ENCODE results near the gene RAB1A. TPM values are rescaled to one million over a fixed set of nuclear protein-coding genes. Genes with fewer than 3 reads are reported as not detected.
"Not testable (repeated sequence)": the region's sequence is repeated elsewhere in the genome, so short reads cannot be mapped to it uniquely, and the experiment has no call there.

The RAB1A gene
- 100 to 1,000 TPM in 2 of 4 donors, 10 to 100 TPM in 2; 78.5 to 153 (median 103) TPM for total RNA-seq

DNA sequence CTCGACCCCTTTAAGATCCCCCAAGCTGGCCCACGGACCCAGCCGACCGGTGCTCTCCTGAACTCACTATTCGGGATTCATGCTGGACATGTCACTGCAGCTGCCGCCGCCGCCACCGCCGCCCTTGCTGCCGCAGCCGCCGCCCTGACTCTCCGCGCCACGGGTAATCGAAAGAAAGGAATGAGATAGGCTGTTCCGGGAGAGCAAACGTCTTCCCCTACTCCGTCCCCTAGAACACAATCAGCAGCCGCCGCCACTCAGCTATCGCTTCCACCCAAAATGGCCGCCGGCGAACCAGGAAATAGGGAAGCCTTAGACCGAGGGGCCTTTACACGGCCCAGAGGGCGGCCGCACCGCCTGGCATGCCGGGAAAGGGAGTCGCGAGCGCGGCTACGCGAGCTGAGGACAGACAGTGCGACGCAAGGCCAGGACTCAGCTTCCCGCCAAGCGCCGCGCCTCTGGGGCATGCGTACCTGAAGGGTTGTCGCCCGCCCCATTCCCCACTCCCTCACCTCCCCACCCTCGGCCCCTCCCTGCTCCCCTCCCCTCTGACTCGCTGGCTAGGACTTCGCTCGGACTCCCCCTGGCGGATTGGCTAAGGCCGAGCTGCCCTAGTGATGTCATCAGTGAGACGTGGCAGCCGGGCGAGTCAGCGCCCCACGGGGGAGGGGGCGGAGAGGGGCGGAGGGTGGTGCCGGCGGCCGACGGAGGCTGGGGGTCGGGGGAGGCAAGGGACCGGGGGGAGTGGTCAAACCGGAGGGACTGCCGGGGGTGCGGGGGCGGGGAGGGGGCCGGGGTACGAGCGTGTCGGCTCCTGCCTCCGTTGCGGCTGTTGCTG is at the start of gene RAB1A:
Gene RAB1A, minus strand, starts transcription at position 281 of the 838 bp plus-strand sequence. Its CDS starts 191 bp downstream, at position 90.
- H3K9me3 ChIP-seq, result no peaks in the 10 kb centered on the region
- H3K4me1 ChIP-seq, result no peaks in the 10 kb centered on the region
- H3K4me3 ChIP-seq, result peak within 1 kb of the TSS; percentile 71 to 99
- no peaks in the 10 kb centered on the region for H3K36me3 ChIP-seq
- DNase-seq, result peak; percentile 99 to 100
- peak within 1 kb of the TSS; percentile 96 to 99 for H3K27ac ChIP-seq
- H3K27me3 ChIP-seq, result no peaks in the 10 kb centered on the region
- peak; percentile 91 to 96 for TF ChIP-seq POLR2A (IDR thresholded peaks at IDR 0.05)
- TF ChIP-seq, protein P1, sequence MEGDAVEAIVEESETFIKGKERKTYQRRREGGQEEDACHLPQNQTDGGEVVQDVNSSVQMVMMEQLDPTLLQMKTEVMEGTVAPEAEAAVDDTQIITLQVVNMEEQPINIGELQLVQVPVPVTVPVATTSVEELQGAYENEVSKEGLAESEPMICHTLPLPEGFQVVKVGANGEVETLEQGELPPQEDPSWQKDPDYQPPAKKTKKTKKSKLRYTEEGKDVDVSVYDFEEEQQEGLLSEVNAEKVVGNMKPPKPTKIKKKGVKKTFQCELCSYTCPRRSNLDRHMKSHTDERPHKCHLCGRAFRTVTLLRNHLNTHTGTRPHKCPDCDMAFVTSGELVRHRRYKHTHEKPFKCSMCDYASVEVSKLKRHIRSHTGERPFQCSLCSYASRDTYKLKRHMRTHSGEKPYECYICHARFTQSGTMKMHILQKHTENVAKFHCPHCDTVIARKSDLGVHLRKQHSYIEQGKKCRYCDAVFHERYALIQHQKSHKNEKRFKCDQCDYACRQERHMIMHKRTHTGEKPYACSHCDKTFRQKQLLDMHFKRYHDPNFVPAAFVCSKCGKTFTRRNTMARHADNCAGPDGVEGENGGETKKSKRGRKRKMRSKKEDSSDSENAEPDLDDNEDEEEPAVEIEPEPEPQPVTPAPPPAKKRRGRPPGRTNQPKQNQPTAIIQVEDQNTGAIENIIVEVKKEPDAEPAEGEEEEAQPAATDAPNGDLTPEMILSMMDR (IDR thresholded peaks at IDR 0.05), result peak; percentile 8 to 48 (median 38)
- intact Hi-C loops (cut with DNase I; ENCODE audit: low total_unique reads), result no loop called here

DNA sequence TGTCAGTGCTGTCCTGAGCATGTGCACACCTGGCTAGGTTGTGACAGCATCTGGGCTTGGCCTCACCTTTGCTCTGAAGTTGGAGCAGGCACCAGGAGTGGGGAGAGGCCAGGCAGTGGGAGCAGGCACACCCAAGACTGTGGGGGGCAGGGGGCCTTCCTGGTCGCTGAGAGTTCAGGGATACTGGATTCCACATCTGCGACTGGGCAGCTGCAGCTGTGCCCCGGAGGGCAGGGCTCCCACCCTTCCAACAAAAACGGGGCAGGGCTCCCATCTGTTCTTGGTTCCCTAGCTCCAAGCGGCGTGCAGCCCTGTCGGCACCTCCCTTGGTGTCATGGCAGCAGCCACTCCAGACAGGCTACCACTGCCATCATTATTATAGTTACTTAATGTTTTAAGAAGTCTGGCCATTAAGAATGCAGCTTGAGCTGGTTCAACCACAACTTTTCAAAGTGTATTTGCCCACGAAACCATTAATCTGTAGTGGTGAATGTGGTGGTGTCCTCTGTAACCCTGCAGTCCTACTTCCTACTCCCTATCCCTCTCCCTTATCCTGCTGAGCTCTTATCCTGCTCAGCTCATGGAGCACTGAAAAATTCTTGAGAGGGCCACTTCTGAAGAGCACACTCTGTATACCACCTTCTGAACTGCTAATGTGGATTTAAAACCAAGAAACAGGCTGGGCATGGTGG is 48.0 kb upstream of the RAB1A start:
- TF ChIP-seq, protein P1 (IDR thresholded peaks at IDR 0.05), result no peak
- TF ChIP-seq POLR2A (IDR thresholded peaks at IDR 0.05), result no peak
- Histone ChIP-seq H3K36me3 (no peaks in the 10 kb centered on the region), H3K27ac (no peak overlapping the region), H3K9me3 (no peaks in the 10 kb centered on the region), H3K4me1 (no peaks in the 10 kb centered on the region), H3K27me3 (no peaks in the 10 kb centered on the region), H3K4me3 (no peak overlapping the region)
- intact Hi-C loops (cut with DNase I; ENCODE audit: low total_unique reads), result no loop called here
- DNase-seq, result no peak

GRCh38 chr2:65175894-65176530 is 46.1 kb upstream of the RAB1A start:
- no peak overlapping the region for H3K4me3 ChIP-seq
- no peak for DNase-seq
- TF ChIP-seq, protein P1 (IDR thresholded peaks at IDR 0.05), result no peak
- no peak for TF ChIP-seq POLR2A (IDR thresholded peaks at IDR 0.05)
- no peaks in the 10 kb centered on the region for H3K36me3 ChIP-seq
- no peaks in the 10 kb centered on the region for H3K9me3 ChIP-seq
- H3K4me1 ChIP-seq, result no peaks in the 10 kb centered on the region
- no peak overlapping the region for H3K27ac ChIP-seq
- no peaks in the 10 kb centered on the region for H3K27me3 ChIP-seq
- intact Hi-C loops (cut with DNase I; ENCODE audit: low total_unique reads), result no loop called here

DNA sequence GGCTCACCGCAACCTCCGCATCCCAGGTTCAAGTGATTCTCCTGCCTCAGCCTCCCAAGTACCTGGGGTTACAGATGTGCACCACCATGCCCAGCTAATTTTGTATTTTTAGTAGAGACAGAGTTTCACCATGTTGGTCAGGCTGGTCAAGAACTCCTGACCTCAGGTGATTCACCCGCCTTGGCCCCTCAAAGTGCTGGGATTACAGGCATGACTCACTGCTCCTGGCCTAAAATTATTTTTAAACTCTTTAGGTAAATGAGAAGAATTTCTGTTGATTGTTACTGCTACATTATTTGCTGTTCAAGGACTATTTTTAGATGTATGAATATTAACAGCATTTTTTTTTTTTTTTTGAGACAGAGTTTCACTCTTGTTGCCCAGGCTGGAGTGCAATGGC is 44.1 kb upstream of the RAB1A start:
- H3K27me3 ChIP-seq; H3K4me3 ChIP-seq; H3K4me1 ChIP-seq; intact Hi-C loops (cut with DNase I; ENCODE audit: low total_unique reads); H3K9me3 ChIP-seq; H3K27ac ChIP-seq; H3K36me3 ChIP-seq; DNase-seq: not testable (repeated sequence)

- Histone ChIP-seq H3K9me3 (no peaks in the 10 kb centered on the region), H3K4me3 (no peak overlapping the region), H3K27me3 (no peaks in the 10 kb centered on the region), H3K27ac (no peak overlapping the region), H3K4me1 (no peaks in the 10 kb centered on the region), H3K36me3 (no peaks in the 10 kb centered on the region)
- intact Hi-C loops (cut with DNase I; ENCODE audit: low total_unique reads), result no loop called here
- no peak for TF ChIP-seq POLR2A (IDR thresholded peaks at IDR 0.05)
- TF ChIP-seq, protein P1 (IDR thresholded peaks at IDR 0.05), result no peak
- no peak for DNase-seq
Observed at GRCh38 chr2:65172994-65173790, 43.3 kb upstream of the RAB1A start.

- DNase-seq, result not testable (repeated sequence)
Observed at GRCh38 chr2:65170611-65171477, 40.9 kb upstream of the RAB1A start.

More at GRCh38 chr2:65170611-65171477, 40.9 kb upstream of the RAB1A start:
- H3K9me3 ChIP-seq; H3K4me3 ChIP-seq; H3K27ac ChIP-seq; intact Hi-C loops (cut with DNase I; ENCODE audit: low total_unique reads); H3K36me3 ChIP-seq; H3K4me1 ChIP-seq; H3K27me3 ChIP-seq: not testable (repeated sequence)

Data from uterus (tissue), 4 donors.